ENCODE measurements around the gene DPEP2.

Gene DPEP2

DNA sequence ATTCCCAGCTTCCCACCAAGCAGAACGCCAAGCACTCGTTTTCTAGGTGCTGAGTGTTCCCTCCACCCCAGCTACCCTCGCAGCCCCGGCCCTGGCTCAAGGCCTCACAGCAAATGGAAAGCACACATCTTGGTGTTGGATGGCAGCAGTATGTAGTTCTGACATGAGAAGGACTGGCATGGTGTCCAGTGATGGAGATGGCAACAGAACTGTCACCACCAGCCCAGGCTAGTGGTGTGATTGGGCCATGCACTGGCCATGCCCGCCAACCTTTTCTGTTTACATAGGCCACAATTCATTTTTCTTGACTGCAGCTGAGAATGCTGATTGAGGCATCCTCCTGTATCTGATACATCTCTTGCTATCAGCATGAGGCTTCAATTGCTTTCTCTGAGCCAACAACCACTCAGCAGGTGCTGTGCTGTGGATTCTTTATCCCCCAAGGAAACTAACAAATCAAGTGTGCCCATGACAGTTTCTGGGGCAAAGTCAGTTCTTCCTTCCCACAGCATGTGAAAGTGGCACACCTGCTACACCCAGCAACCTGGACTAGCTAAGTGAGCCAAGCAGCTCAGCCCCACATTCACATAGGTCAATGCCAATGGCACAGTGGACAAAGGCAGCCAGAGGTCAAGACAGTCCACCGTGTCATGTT, 34.7 kb downstream of the DPEP2 start:
- TF ChIP-seq CREB1 (IDR thresholded peaks at IDR 0.05; ENCODE audit: low read depth) (no peak), TCF12 (IDR thresholded peaks at IDR 0.05; ENCODE audit: low read depth) (no peak), CEBPB (IDR thresholded peaks at IDR 0.05) (no peak), EGR1 (IDR thresholded peaks at IDR 0.05) (no peak), ZBTB7A (IDR thresholded peaks at IDR 0.05; ENCODE audit: low read depth) (no peak), YY1 (IDR thresholded peaks at IDR 0.05; ENCODE audit: low read depth) (no peak), NFIC (IDR thresholded peaks at IDR 0.05) (no peak), RAD21 (IDR thresholded peaks at IDR 0.05; ENCODE audit: low read depth) (no peak), TAF1 (IDR thresholded peaks at IDR 0.05; ENCODE audit: low read depth) (no peak), TEAD4 (IDR thresholded peaks at IDR 0.05) (no peak), EP300 (IDR thresholded peaks at IDR 0.05; ENCODE audit: borderline replicate concordance) (no peak), FOXM1 (IDR thresholded peaks at IDR 0.05; ENCODE audit: borderline replicate concordance, low read depth) (no peak)
- TF ChIP-seq, protein P1, sequence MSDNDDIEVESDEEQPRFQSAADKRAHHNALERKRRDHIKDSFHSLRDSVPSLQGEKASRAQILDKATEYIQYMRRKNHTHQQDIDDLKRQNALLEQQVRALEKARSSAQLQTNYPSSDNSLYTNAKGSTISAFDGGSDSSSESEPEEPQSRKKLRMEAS (IDR thresholded peaks at IDR 0.05): no peak
- TF ChIP-seq, protein P2, sequence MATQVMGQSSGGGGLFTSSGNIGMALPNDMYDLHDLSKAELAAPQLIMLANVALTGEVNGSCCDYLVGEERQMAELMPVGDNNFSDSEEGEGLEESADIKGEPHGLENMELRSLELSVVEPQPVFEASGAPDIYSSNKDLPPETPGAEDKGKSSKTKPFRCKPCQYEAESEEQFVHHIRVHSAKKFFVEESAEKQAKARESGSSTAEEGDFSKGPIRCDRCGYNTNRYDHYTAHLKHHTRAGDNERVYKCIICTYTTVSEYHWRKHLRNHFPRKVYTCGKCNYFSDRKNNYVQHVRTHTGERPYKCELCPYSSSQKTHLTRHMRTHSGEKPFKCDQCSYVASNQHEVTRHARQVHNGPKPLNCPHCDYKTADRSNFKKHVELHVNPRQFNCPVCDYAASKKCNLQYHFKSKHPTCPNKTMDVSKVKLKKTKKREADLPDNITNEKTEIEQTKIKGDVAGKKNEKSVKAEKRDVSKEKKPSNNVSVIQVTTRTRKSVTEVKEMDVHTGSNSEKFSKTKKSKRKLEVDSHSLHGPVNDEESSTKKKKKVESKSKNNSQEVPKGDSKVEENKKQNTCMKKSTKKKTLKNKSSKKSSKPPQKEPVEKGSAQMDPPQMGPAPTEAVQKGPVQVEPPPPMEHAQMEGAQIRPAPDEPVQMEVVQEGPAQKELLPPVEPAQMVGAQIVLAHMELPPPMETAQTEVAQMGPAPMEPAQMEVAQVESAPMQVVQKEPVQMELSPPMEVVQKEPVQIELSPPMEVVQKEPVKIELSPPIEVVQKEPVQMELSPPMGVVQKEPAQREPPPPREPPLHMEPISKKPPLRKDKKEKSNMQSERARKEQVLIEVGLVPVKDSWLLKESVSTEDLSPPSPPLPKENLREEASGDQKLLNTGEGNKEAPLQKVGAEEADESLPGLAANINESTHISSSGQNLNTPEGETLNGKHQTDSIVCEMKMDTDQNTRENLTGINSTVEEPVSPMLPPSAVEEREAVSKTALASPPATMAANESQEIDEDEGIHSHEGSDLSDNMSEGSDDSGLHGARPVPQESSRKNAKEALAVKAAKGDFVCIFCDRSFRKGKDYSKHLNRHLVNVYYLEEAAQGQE (IDR thresholded peaks at IDR 0.05; ENCODE audit: low read depth): no peak
- TF ChIP-seq, protein P3, sequence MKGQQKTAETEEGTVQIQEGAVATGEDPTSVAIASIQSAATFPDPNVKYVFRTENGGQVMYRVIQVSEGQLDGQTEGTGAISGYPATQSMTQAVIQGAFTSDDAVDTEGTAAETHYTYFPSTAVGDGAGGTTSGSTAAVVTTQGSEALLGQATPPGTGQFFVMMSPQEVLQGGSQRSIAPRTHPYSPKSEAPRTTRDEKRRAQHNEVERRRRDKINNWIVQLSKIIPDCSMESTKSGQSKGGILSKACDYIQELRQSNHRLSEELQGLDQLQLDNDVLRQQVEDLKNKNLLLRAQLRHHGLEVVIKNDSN (IDR thresholded peaks at IDR 0.05): no peak

DNA sequence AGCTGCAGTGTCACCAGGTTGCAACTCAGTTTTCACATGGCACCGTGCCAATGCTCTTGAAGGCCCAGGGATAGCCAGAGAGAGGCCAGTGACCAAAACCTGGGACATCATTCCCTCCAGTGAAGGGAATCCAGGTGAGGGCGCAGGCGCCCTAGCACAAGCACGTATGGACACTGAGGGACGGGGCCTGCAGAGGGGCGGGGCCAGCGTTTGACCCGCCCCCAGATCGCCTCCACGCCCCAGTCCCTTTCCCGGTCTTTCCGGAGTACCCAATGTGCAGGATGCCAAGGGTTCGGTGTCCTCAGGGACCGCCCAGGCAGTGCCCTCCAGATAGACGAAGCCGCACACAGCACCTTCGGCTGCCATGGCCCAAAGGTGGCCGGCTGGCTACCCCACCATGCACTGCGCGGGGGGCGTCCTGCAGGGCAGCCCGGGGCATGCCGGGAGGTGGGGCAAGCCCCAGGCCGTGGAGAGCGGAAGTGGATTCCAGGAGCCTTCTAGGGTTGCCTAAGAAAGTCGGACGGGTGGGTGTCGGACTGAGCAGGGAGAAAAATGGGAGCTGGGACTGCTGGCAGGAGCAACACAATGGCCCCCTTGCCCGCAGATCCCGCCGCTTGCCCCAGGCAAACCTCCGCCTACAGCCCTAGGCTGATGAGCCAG, 35.5 kb downstream of the DPEP2 start:
- TF ChIP-seq, protein P2 (IDR thresholded peaks at IDR 0.05; ENCODE audit: low read depth): no peak
- no peak for TF ChIP-seq TEAD4 (IDR thresholded peaks at IDR 0.05)
- TF ChIP-seq CREB1 (IDR thresholded peaks at IDR 0.05; ENCODE audit: low read depth): no peak
- TF ChIP-seq NFIC (IDR thresholded peaks at IDR 0.05): peak; percentile 48; the same call in 1 of the 2 replicates
- no peak for TF ChIP-seq FOXM1 (IDR thresholded peaks at IDR 0.05; ENCODE audit: borderline replicate concordance, low read depth)
- TF ChIP-seq, protein P1 (IDR thresholded peaks at IDR 0.05): no peak
- no peak for TF ChIP-seq EGR1 (IDR thresholded peaks at IDR 0.05)

DNA sequence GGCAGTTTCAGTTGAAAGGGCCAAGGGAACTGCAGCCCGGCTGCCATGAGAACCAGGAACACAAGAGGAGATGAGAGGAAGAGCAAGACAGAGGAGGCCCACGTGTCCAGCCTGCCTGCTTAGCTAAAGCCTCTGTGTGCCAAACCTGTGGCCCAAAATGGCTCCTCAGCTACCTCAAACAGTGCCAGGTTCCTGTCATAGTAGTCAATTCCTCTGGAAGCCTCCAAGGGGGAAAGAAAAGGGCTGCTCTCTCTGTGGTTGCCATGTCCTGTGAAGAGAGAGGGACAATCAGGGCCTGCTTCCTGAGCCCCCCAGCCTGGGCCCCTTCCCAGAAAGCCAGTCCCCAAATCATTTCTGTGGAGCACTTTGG, 36.0 kb downstream of the DPEP2 start:
- TF ChIP-seq TAF1 (IDR thresholded peaks at IDR 0.05; ENCODE audit: low read depth): no peak
- no peak for TF ChIP-seq ZBTB7A (IDR thresholded peaks at IDR 0.05; ENCODE audit: low read depth)
- no peak for TF ChIP-seq CEBPB (IDR thresholded peaks at IDR 0.05)
- TF ChIP-seq, protein P1 (IDR thresholded peaks at IDR 0.05): no peak
- TF ChIP-seq, protein P3 (IDR thresholded peaks at IDR 0.05): no peak

DNA sequence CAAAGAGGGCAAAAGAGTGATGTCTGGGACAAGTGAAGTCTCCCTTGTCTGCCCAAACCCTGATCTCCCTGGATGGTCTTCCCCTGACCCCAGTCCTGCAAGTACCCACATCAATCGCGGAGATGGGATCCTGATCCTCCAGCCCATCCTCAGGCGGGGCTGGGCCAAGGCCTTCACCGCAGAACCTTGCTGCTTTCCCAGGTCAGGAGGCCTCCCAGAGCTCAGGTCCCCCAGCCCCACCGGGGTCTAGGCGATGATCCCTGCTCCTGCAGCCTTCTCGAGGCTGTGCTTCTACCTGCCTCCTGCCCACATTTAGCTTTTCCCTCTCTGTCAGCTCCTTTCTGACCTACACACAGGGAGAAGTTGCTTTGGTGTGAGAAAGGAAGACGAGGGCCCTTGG, 37.1 kb downstream of the DPEP2 start:
- TF ChIP-seq YY1 (IDR thresholded peaks at IDR 0.05; ENCODE audit: low read depth) (no peak), CEBPB (IDR thresholded peaks at IDR 0.05) (no peak), RAD21 (IDR thresholded peaks at IDR 0.05; ENCODE audit: low read depth) (no peak)

DNA sequence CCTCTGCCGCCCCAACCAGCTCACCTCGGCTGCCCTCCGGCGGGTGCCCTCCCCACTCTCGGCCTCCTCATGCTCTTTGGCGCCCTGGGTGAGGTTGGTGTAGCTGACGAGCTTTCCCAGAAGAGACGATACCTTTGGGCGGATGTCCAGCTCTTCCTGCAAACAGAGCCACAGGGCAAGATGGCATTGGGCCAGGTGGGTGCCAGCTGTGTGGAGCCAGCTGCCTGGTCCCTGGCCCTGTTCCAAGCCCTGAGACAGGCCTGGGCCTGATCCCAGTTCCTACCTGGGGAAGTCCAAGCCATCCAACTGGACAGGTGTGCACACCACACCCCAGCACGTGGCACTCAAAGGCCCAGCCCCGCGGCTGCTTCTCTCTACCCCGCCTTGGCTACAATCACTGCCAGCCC, 37.7 kb downstream of the DPEP2 start:
- TF ChIP-seq NFIC (IDR thresholded peaks at IDR 0.05) (peak; percentile 96), EP300 (IDR thresholded peaks at IDR 0.05; ENCODE audit: borderline replicate concordance) (no peak), TEAD4 (IDR thresholded peaks at IDR 0.05) (no peak), CREB1 (IDR thresholded peaks at IDR 0.05; ENCODE audit: low read depth) (no peak), TCF12 (IDR thresholded peaks at IDR 0.05; ENCODE audit: low read depth) (peak; percentile 71; the same call in 1 of the 2 replicates), FOXM1 (IDR thresholded peaks at IDR 0.05; ENCODE audit: borderline replicate concordance, low read depth) (no peak), YY1 (IDR thresholded peaks at IDR 0.05; ENCODE audit: low read depth) (no peak)
- TF ChIP-seq, protein P3 (IDR thresholded peaks at IDR 0.05): peak; percentile 77
- TF ChIP-seq, protein P1 (IDR thresholded peaks at IDR 0.05): peak; percentile 66

Measured in Ishikawa (cell line).